HL-60 (cell line): ENCODE data around the gene PRDX4.

Experiments used
- CTCF ChIP-seq: IDR thresholded peaks from one replicate; pipeline ENCODE4 v1.5.1; 2011; ENCODE audit warnings: low read length, control low read depth, inconsistent platforms; ENCODE audit not compliant: insufficient read depth
- GABPA ChIP-seq: IDR thresholded peaks from 2 replicates; pipeline ENCODE4 v1.6.1; 2012; ENCODE audit warnings: low read depth
- POLR2AphosphoS5 ChIP-seq: IDR thresholded peaks from 2 replicates; pipeline ENCODE4 v1.6.1; 2012; ENCODE audit warnings: low read depth
- REST ChIP-seq: IDR thresholded peaks from 2 replicates; pipeline ENCODE4 v1.6.1; 2012; ENCODE audit warnings: low read depth; ENCODE audit not compliant: insufficient replicate concordance
- SPI1 ChIP-seq: IDR thresholded peaks from 2 replicates; pipeline ENCODE4 v1.6.1; 2012; ENCODE audit warnings: low read depth, mild to moderate bottlenecking, borderline replicate concordance

GRCh38 chrX:23668335-23668734, 1.0 kb downstream of the PRDX4 start:
- TF ChIP-seq CTCF: no peak
- no peak for TF ChIP-seq SPI1
- TF ChIP-seq REST: no peak
- no peak for TF ChIP-seq POLR2AphosphoS5
- TF ChIP-seq GABPA: no peak
